Trophoblast cell (in vitro differentiated cells and primary cell): Measurements from ENCODE around the gene PACS2.

Experiments used
- DNase-seq, 2 donors: peaks; one replicate each; pipeline ENCODE4 v3.0.0-alpha.2; 2016
- H2AFZ ChIP-seq: 2 replicates; pipeline ENCODE4 v1.6.1; 2013; ENCODE audit warnings: low read length, moderate library complexity, mild to moderate bottlenecking; ENCODE audit not compliant: insufficient read depth, poor library complexity
- H2AK5ac ChIP-seq: 2 replicates; pipeline ENCODE4 v1.6.1; 2013; ENCODE audit warnings: mild to moderate bottlenecking, low read length
- H2BK120ac ChIP-seq: 2 replicates; pipeline ENCODE4 v1.6.1; 2013; ENCODE audit warnings: low read length, mild to moderate bottlenecking, moderate library complexity; ENCODE audit not compliant: insufficient read depth, poor library complexity
- H2BK12ac ChIP-seq: 2 replicates; pipeline ENCODE4 v1.6.1; 2013; ENCODE audit warnings: mild to moderate bottlenecking, low read length, moderate library complexity
- H2BK5ac ChIP-seq: 2 replicates; pipeline ENCODE4 v1.6.1; 2013; ENCODE audit warnings: low read length, low read depth, moderate library complexity, mild to moderate bottlenecking; ENCODE audit not compliant: poor library complexity
- H3K14ac ChIP-seq: 2 replicates; pipeline ENCODE4 v1.6.1; 2013; ENCODE audit warnings: mild to moderate bottlenecking, low read length
- H3K18ac ChIP-seq: 2 replicates; pipeline ENCODE4 v1.6.1; 2013; ENCODE audit warnings: mild to moderate bottlenecking, low read length
- H3K23ac ChIP-seq: 2 replicates; pipeline ENCODE4 v1.6.1; 2013; ENCODE audit warnings: low read length
- H3K27ac ChIP-seq: 2 replicates; pipeline ENCODE4 v1.5.1; 2013; ENCODE audit warnings: low read depth, mild to moderate bottlenecking, inconsistent platforms, low read length, moderate library complexity
- H3K27me3 ChIP-seq: 2 replicates; pipeline ENCODE4 v1.6.1; 2013; ENCODE audit warnings: inconsistent platforms, mild to moderate bottlenecking, low read length, moderate library complexity; ENCODE audit not compliant: insufficient read depth
- H3K36me3 ChIP-seq, 2 experiments: 1 replicate in 1 of 2; 2 replicates in 1 of 2; pipeline ENCODE4 v1.6.1; 2013; ENCODE audit warnings: low read length in 2 of 2, mild to moderate bottlenecking in 2 of 2, moderate library complexity in 1 of 2; ENCODE audit not compliant: insufficient read depth in 2 of 2, control insufficient read depth in 1 of 2
- H3K4ac ChIP-seq: 2 replicates; pipeline ENCODE4 v1.6.1; 2013; ENCODE audit warnings: low read depth, mild to moderate bottlenecking, low read length, moderate library complexity
- H3K4me1 ChIP-seq, 2 experiments: 1 replicate in 1 of 2; 2 replicates in 1 of 2; pipeline ENCODE4 v1.6.1; 2013; ENCODE audit warnings: low read length in 2 of 2, mild to moderate bottlenecking in 2 of 2, moderate library complexity in 1 of 2; ENCODE audit not compliant: insufficient read depth in 2 of 2, control insufficient read depth in 1 of 2
- H3K4me2 ChIP-seq: 2 replicates; pipeline ENCODE4 v1.6.1; 2013; ENCODE audit warnings: inconsistent platforms, mild to moderate bottlenecking, low read length, moderate library complexity
- H3K4me3 ChIP-seq: 2 replicates; pipeline ENCODE4 v1.5.1; 2013; ENCODE audit warnings: mild to moderate bottlenecking, low read depth, low read length, inconsistent platforms
- H3K79me1 ChIP-seq: one replicate; pipeline ENCODE4 v1.6.1; 2013; ENCODE audit warnings: low read length
- H3K79me2 ChIP-seq: 2 replicates; pipeline ENCODE4 v1.6.1; 2013; ENCODE audit warnings: low read length, mild to moderate bottlenecking; ENCODE audit not compliant: control insufficient read depth, insufficient read depth, poor library complexity
- H3K9ac ChIP-seq: 2 replicates; pipeline ENCODE4 v1.6.1; 2013; ENCODE audit warnings: mild to moderate bottlenecking, low read length
- H3K9me3 ChIP-seq: 2 replicates; pipeline ENCODE4 v1.6.1; 2013; ENCODE audit warnings: low read depth, mild to moderate bottlenecking, control low read depth, inconsistent platforms, low read length; ENCODE audit not compliant: insufficient read depth
- H4K12ac ChIP-seq: 2 replicates; pipeline ENCODE4 v1.6.1; 2013; ENCODE audit warnings: low read depth, mild to moderate bottlenecking, low read length, moderate library complexity
- H4K8ac ChIP-seq: 2 replicates; pipeline ENCODE4 v1.6.1; 2013; ENCODE audit warnings: low read depth, mild to moderate bottlenecking, low read length, moderate library complexity
- H4K91ac ChIP-seq: one replicate; pipeline ENCODE4 v1.6.1; 2013; ENCODE audit warnings: low read depth, mild to moderate bottlenecking, low read length, moderate library complexity
- WGBS: extraction: QIAGEN DNeasy Blood & Tissue Kit; methylation state at CpG from one replicate; pipeline ENCODE4 v1.1.7; 2013; ENCODE audit warnings: missing lambda C conversion rate; ENCODE audit not compliant: insufficient read length, insufficient coverage; ENCODE audit errors: extremely low coverage; 5-methylcytosine and 5-hydroxymethylcytosine counted together

Gene PACS2

GRCh38 chr14:105412771-105413543 lies 98.4 kb downstream of the PACS2 start:
- Histone ChIP-seq H3K14ac (no peak overlapping the region), H3K4me2 (no peak overlapping the region), H3K36me3 (no peaks in the 10 kb centered on the region), H4K12ac (no peak overlapping the region), H2BK5ac (no peak overlapping the region), H3K18ac (no peak overlapping the region), H2BK12ac (no peak overlapping the region), H3K27ac (no peak overlapping the region), H2AFZ (no peak overlapping the region), H3K9me3 (peaks cover 6% of the 10 kb centered on the region), H4K91ac (no peak overlapping the region), H3K9ac (no peak overlapping the region), H3K4ac (no peak overlapping the region), H3K23ac (no peak overlapping the region), H3K27me3 (peaks cover 13% of the 10 kb centered on the region), H3K79me1 (peaks cover 7% of the 10 kb centered on the region), H3K4me3 (no peak overlapping the region), H3K79me2 (no peaks in the 10 kb centered on the region), H3K4me1 (peaks cover 7 to 9% of the 10 kb centered on the region in 2 experiments), H2AK5ac (no peak overlapping the region), H2BK120ac (no peak overlapping the region), H4K8ac (no peak overlapping the region)
- no CpG with 5 or more reads among the region's 8 CpGs for WGBS
- DNase-seq, result no peak

- no peak overlapping the region for H2BK120ac ChIP-seq
- no peak overlapping the region for H3K4me2 ChIP-seq
- H2AFZ ChIP-seq, result no peak overlapping the region
- DNase-seq, result no peak
- peaks cover 7% of the 10 kb centered on the region for H3K79me1 ChIP-seq
- H2AK5ac ChIP-seq, result no peak overlapping the region
- no peak overlapping the region for H4K12ac ChIP-seq
- H3K4ac ChIP-seq, result no peak overlapping the region
- no peak overlapping the region for H3K4me3 ChIP-seq
- no peak overlapping the region for H3K18ac ChIP-seq
- no peak overlapping the region for H3K27ac ChIP-seq
- no peak overlapping the region for H2BK5ac ChIP-seq
- no peaks in the 10 kb centered on the region for H3K36me3 ChIP-seq
- H3K9me3 ChIP-seq, result peaks cover 6% of the 10 kb centered on the region
- no peak overlapping the region for H3K14ac ChIP-seq
- H4K91ac ChIP-seq, result no peak overlapping the region
- H3K27me3 ChIP-seq, result peaks cover 13% of the 10 kb centered on the region
- H3K9ac ChIP-seq, result no peak overlapping the region
- H4K8ac ChIP-seq, result no peak overlapping the region
- peaks cover 7 to 9% of the 10 kb centered on the region in 2 experiments for H3K4me1 ChIP-seq
- H3K23ac ChIP-seq, result no peak overlapping the region
- WGBS, result no CpG with 5 or more reads among the region's 2 CpGs
- H2BK12ac ChIP-seq, result no peak overlapping the region
- H3K79me2 ChIP-seq, result no peaks in the 10 kb centered on the region
Measured at GRCh38 chr14:105413544-105413886, 99.0 kb downstream of the PACS2 start.

- Histone ChIP-seq H3K18ac (peak overlapping the region; percentile 63), H3K4ac (no peak overlapping the region), H3K79me1 (peaks cover 11% of the 10 kb centered on the region), H2AK5ac (no peak overlapping the region), H4K12ac (peak overlapping the region; percentile 69), H2BK5ac (no peak overlapping the region), H2BK12ac (no peak overlapping the region), H2BK120ac (peak overlapping the region; percentile 29), H3K4me2 (peak overlapping the region; percentile 67), H3K79me2 (peaks cover 5% of the 10 kb centered on the region), H4K91ac (peak overlapping the region; percentile 61), H3K9me3 (peaks cover 7% of the 10 kb centered on the region), H3K4me1 (peaks cover 12 to 15% of the 10 kb centered on the region in 2 experiments), H3K27ac (no peak overlapping the region), H3K27me3 (peaks cover 13% of the 10 kb centered on the region), H3K14ac (peak overlapping the region; percentile 85), H3K36me3 (no peaks in the 10 kb centered on the region), H3K23ac (no peak overlapping the region), H2AFZ (peak overlapping the region; percentile 88), H3K9ac (no peak overlapping the region), H4K8ac (peak overlapping the region; percentile 87), H3K4me3 (peak overlapping the region; percentile 67)
- peak in 1 of 2 donors; percentile 39 for DNase-seq
- no CpG with 5 or more reads among the region's 79 CpGs for WGBS
Measured at GRCh38 chr14:105414456-105415371, 100.2 kb downstream of the PACS2 start.

GRCh38 chr14:105415481-105416428 lies 101.2 kb downstream of the PACS2 start:
- Histone ChIP-seq H4K12ac (no peak overlapping the region), H2BK120ac (no peak overlapping the region), H3K14ac (no peak overlapping the region), H3K23ac (no peak overlapping the region), H3K9ac (no peak overlapping the region), H3K9me3 (peaks cover 7% of the 10 kb centered on the region), H3K27ac (no peak overlapping the region), H3K27me3 (peaks cover 8% of the 10 kb centered on the region), H3K4me2 (no peak overlapping the region), H2BK12ac (no peak overlapping the region), H3K18ac (no peak overlapping the region), H4K8ac (no peak overlapping the region), H2AK5ac (no peak overlapping the region), H2AFZ (no peak overlapping the region), H3K36me3 (no peaks in the 10 kb centered on the region), H3K4ac (no peak overlapping the region), H3K4me1 (peaks cover 13 to 19% of the 10 kb centered on the region in 2 experiments), H2BK5ac (no peak overlapping the region), H3K79me2 (peaks cover 9% of the 10 kb centered on the region), H3K79me1 (peaks cover 11% of the 10 kb centered on the region), H4K91ac (no peak overlapping the region), H3K4me3 (no peak overlapping the region)
- WGBS, result no CpG with 5 or more reads among the region's 25 CpGs
- DNase-seq, result no peak
